RWPE2 (cell line): ENCODE results near the gene PLOD2.

Source experiments
- ATAC-seq: fragments of 200-7000 bp; cut with Tn5 transposase; 3 replicates; pipeline ENCODE4 v1.9.1; 2021; ENCODE audit warnings: low read depth
- DNase-seq: peaks from one replicate; pipeline ENCODE4 v3.0.0-alpha.2; 2020; ENCODE audit warnings: low spot score
- H3K27ac ChIP-seq: fragments of 450-650 bp; 2 replicates; pipeline ENCODE4 v1.5.1; 2017; ENCODE audit warnings: mild to moderate bottlenecking; ENCODE audit not compliant: poor library complexity, severe bottlenecking
- H3K27me3 ChIP-seq: fragments of 250-450 bp; sonication (Bioruptor Pico); 2 replicates; pipeline ENCODE4 v1.5.1; 2021; ENCODE audit warnings: mild to moderate bottlenecking, moderate library complexity; ENCODE audit not compliant: insufficient read depth, poor library complexity, severe bottlenecking
- H3K36me3 ChIP-seq: fragments of 250-450 bp; sonication (Bioruptor Pico); 2 replicates; pipeline ENCODE4 v1.5.1; 2020; ENCODE audit warnings: low read depth, mild to moderate bottlenecking, moderate library complexity
- H3K4me1 ChIP-seq: fragments of 250-450 bp; sonication (Bioruptor Pico); 2 replicates; pipeline ENCODE4 v1.5.1; 2021; ENCODE audit warnings: mild to moderate bottlenecking, moderate library complexity; ENCODE audit not compliant: insufficient read depth, poor library complexity, severe bottlenecking
- H3K4me3 ChIP-seq: fragments of 250-450 bp; sonication (Bioruptor Pico); 2 replicates; pipeline ENCODE4 v1.5.1; 2021; ENCODE audit warnings: mild to moderate bottlenecking, moderate library complexity; ENCODE audit not compliant: severe bottlenecking
- H3K9me3 ChIP-seq: fragments of 250-450 bp; sonication (Bioruptor Pico); 2 replicates; pipeline ENCODE4 v1.5.1; 2021; ENCODE audit warnings: mild to moderate bottlenecking, moderate library complexity; ENCODE audit not compliant: severe bottlenecking
- CTCF ChIP-seq: fragments of 450-650 bp; IDR thresholded peaks from one replicate; pipeline ENCODE4 v1.5.1; 2017; ENCODE audit warnings: mild to moderate bottlenecking, moderate library complexity; ENCODE audit not compliant: poor library complexity, severe bottlenecking

The PLOD2 gene

GRCh38 chr3:146154316-146154715, 6.7 kb downstream of the PLOD2 start:
- no peaks in the 10 kb centered on the region for H3K9me3 ChIP-seq
- peaks cover 37% of the 10 kb centered on the region for H3K4me1 ChIP-seq
- ATAC-seq (no peak), DNase-seq (no peak)
- no peaks in the 10 kb centered on the region for H3K27me3 ChIP-seq
- no peak overlapping the region for H3K27ac ChIP-seq
- H3K4me3 ChIP-seq = no peak overlapping the region
- TF ChIP-seq CTCF = no peak
- peaks cover 62% of the 10 kb centered on the region for H3K36me3 ChIP-seq

DNA sequence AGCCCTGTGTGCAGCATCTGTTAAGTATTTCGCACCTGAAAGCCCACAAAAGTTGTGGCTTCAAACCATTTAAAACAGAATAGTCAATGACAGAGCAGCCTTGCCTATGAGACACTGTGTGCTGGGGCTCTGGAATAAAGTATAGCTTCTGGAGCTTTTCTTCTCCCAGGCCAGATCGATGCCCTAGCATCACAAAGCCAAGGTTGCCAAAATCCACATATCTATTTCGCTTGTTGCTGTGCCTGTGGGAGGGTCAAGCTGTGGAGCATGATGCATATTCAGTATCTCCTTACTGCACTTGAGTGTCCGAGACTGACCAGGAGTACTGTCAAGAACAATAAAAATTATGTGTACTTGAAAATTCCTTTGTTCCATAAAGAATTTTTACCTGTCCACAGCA, 7.6 kb downstream of the PLOD2 start:
- no peak for TF ChIP-seq CTCF
- no peaks in the 10 kb centered on the region for H3K27me3 ChIP-seq
- ATAC-seq (no peak), DNase-seq (no peak)
- H3K4me1 ChIP-seq = peaks cover 45% of the 10 kb centered on the region
- H3K4me3 ChIP-seq = no peak overlapping the region
- H3K9me3 ChIP-seq = no peaks in the 10 kb centered on the region
- peaks cover 61% of the 10 kb centered on the region for H3K36me3 ChIP-seq
- no peak overlapping the region for H3K27ac ChIP-seq

DNA sequence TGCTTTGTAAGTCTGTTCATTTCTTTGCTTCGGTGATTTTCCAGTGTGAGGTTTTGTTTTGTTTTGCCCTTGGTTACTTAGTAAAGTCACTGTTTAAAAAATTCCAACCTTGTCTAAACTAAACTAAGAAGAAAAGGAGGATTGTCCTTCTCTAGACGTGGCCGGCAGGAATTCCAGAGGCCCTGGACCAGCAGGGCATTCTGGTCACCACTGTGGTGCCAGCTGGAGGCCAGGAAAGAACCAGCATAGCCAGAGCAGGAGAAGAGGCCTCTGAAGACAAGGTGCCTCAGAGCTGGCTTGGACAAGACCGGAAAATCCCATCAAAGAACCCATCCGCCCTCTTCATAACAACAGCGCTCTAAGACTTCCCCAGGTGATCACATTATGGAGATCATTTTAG, 8.2 kb downstream of the PLOD2 start:
- Histone ChIP-seq H3K4me1 (peaks cover 41% of the 10 kb centered on the region), H3K27me3 (no peaks in the 10 kb centered on the region), H3K36me3 (peaks cover 64% of the 10 kb centered on the region), H3K4me3 (no peak overlapping the region), H3K27ac (no peak overlapping the region), H3K9me3 (no peaks in the 10 kb centered on the region)
- TF ChIP-seq CTCF = no peak
- DNase-seq (no peak), ATAC-seq (no peak)

- TF ChIP-seq CTCF = peak; percentile 35
- peaks cover 53% of the 10 kb centered on the region for H3K36me3 ChIP-seq
- H3K27me3 ChIP-seq = no peaks in the 10 kb centered on the region
- no peak overlapping the region for H3K4me3 ChIP-seq
- peak; percentile 26; the same call in 2 of the 3 replicates for ATAC-seq
- DNase-seq = no peak
- no peaks in the 10 kb centered on the region for H3K9me3 ChIP-seq
- H3K4me1 ChIP-seq = peaks cover 16% of the 10 kb centered on the region
- no peak overlapping the region for H3K27ac ChIP-seq
Observed at GRCh38 chr3:146148468-146148931, 12.5 kb downstream of the PLOD2 start.

DNA sequence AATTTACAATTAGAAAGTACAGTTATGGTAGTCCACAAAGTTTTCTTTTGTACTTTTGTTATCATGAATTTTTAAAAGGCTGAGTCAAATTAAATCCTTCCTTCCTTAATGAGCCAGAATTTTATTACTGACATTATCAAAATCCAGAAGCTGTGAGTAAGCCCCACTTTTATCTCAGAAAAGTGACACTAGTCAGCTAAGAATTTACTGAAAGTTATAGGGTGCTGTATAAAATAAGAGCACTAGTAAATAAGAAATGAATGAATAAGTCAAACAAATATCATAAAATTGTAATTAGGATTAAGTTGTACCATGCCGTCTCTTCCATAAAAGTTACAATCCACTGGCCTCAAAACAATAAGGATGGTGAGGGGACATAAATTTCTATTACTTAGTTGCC, 15.3 kb downstream of the PLOD2 start:
- H3K4me1 ChIP-seq = peaks cover 18% of the 10 kb centered on the region
- H3K36me3 ChIP-seq = peaks cover 27% of the 10 kb centered on the region
- ATAC-seq (no peak), DNase-seq (no peak)
- H3K27me3 ChIP-seq = no peaks in the 10 kb centered on the region
- H3K9me3 ChIP-seq = no peaks in the 10 kb centered on the region
- H3K27ac ChIP-seq = no peak overlapping the region
- no peak overlapping the region for H3K4me3 ChIP-seq
- TF ChIP-seq CTCF = no peak
